ENCODE data around the gene KRT14.
"Not testable (repeated sequence)": the region's sequence is repeated elsewhere in the genome, so short reads cannot be mapped to it uniquely, and the experiment has no call there.

Gene KRT14

DNA sequence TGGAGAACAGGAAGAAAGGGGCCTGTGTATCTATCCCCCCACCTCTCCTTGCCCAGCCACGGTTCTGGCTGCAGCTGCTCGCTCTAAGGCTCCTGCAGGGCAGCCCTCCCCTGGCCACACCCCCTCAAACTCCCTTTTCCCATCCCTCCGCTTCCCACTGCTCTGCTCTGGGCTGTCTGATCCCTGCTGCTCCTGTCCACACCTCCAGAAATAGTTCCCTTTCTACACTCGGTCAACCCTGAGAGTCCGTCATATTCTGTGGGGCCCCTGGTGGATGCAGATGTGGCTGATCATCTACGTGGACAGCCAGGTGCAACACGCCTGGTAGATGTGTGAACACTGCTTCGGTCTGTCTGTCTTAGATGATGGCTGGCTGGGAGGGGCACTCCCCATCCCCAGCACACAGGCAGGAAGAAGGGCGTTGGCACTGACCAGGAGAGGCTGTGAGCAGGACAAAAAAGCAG lies 39.3 kb downstream of the KRT14 start:
- DNase-seq (ENCODE audit: low spot score): no peak

DNA sequence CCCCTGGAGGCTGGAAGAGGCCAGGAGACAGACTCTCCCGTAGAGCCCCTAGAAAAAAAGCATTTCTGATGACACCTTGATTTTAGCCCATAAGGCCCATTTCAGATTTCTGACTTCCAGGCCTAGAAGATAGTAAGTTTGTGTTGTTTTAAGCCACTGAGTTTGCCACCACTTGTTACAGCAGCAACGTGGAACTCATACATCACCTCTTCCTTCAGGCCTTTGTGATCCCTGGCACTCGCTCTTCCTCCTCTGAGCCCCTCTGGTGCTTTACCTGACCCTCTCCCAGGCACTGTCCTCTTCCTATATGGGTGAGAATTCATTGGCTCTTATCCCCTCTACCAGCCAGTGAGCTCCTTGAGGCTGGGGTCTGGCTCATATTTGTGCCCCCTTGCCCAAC lies 39.9 kb downstream of the KRT14 start:
- no peak for DNase-seq (ENCODE audit: low spot score)

DNA sequence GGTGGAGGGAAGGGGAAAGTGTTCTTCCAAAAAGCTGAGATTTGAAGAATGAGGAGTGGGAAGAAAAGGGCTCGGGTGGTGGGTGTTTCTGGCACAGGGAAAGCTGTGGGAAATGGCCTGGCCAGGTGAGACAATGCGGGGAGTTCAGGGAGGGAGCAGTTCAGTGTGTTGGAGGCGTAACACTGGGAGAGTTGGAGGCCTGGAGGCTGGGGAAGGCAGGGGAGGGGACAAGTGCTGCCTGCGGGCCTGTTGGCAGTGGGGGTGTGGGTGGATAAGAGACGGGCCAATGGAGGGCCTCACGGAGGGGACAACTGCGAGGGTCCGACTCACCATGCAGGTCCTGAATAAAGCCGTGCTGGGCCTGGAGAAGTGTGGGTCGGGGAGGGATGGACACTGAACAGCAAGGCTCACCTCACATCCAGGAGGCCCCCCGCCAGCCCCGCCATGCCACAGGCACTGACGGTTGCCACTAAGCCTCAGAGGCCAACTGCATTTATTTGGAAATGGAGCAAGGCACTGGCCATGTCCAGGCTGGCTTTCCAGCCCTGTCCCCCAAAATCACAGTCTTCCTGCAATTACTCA lies 40.8 kb downstream of the KRT14 start:
- DNase-seq (ENCODE audit: low spot score): no peak

DNA sequence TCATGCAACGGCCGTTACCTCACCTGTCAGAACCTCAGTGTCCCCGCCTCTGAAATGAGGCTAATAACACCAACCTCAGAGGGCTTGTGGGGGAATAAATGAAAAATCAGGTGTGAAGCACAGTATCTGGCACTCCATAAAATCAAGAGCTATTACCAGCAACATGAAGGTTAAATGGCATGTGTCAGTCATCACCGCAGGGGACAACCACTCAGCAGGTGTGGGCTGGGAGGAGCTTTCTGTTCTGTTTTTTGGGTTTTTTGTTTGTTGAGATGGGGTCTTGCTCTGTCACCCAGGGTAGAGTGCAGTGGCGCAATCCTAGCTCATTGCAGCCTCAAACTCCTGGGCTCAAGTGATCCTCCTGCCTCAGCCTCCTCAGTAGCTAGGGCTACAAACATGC lies 41.8 kb downstream of the KRT14 start:
- DNase-seq (ENCODE audit: low spot score): no peak

DNA sequence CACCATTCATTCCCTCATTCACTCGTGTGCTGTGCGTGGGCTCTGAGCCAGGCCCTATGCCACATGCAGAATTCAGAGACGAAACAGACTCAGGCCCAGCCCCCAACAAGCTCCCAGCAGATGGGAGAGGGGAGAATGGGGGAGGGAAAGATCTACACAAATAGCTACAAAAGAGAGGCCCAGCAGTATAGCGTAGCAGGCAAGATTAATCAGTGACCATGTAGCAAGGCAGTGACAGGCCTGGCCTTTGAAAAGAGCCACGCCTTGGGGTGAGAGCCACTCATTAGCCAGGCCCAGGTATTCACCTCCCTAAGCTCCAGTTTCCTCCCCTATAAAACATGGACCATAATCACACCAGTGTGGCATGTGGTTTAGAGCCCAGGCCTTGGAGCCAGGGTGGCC lies 42.2 kb downstream of the KRT14 start:
- no peak for DNase-seq (ENCODE audit: low spot score)

GRCh38 chr17:41542786-41543185 lies 43.9 kb downstream of the KRT14 start:
- not testable (repeated sequence) for DNase-seq (ENCODE audit: low spot score)

DNA sequence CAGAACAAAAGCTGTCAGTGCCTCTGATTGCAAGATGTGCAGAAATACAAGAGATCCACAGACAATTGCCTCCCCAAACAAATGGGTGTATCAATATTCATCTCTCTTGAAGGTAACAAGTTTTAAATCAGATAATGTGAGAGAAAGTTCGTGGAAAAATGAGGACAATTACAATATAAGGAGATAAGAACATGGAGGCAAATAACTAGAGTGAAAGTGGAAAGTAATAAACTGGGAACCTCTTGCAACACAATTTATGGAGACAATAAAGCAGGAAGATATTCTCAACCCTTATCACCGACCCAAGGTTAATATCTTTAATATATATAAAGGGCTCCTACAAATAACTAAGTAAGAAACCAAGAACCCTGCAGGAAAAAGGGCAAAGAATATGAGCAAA lies 44.3 kb downstream of the KRT14 start:
- no peak for DNase-seq (ENCODE audit: low spot score)

- no peak for DNase-seq (ENCODE audit: low spot score)
Measured at GRCh38 chr17:41540921-41541625, 45.6 kb downstream of the KRT14 start.

GRCh38 chr17:41539979-41540701 lies 46.6 kb downstream of the KRT14 start:
- DNase-seq (ENCODE audit: low spot score): no peak

DNA sequence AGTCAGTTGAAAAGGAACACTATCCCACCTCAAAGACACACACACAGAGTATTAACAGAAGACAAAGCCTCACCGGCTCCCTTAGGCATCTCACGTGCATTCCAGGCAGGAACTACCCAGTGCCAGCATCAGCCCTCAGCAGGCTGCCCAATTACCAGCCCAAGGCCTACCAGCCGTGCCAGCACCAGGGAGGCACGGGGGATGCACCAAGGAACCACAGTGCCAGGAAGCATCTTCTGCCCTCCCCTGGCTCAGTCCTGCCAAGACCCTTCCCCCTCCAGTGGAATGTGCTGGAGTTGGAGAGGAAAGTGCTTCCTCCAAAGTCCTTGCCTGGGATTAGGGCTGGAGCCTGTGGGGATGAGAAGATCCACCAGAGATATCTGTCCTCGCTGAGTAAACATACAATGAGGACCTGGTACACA lies 47.6 kb downstream of the KRT14 start:
- no peak for DNase-seq (ENCODE audit: low spot score)

GRCh38 chr17:41538565-41538991 lies 48.1 kb downstream of the KRT14 start:
- DNase-seq (ENCODE audit: low spot score): no peak

- no peak for DNase-seq (ENCODE audit: low spot score)
Measured at GRCh38 chr17:41537990-41538389, 48.7 kb downstream of the KRT14 start.

GRCh38 chr17:41537614-41537954 lies 49.1 kb downstream of the KRT14 start:
- DNase-seq (ENCODE audit: low spot score): no peak

DNA sequence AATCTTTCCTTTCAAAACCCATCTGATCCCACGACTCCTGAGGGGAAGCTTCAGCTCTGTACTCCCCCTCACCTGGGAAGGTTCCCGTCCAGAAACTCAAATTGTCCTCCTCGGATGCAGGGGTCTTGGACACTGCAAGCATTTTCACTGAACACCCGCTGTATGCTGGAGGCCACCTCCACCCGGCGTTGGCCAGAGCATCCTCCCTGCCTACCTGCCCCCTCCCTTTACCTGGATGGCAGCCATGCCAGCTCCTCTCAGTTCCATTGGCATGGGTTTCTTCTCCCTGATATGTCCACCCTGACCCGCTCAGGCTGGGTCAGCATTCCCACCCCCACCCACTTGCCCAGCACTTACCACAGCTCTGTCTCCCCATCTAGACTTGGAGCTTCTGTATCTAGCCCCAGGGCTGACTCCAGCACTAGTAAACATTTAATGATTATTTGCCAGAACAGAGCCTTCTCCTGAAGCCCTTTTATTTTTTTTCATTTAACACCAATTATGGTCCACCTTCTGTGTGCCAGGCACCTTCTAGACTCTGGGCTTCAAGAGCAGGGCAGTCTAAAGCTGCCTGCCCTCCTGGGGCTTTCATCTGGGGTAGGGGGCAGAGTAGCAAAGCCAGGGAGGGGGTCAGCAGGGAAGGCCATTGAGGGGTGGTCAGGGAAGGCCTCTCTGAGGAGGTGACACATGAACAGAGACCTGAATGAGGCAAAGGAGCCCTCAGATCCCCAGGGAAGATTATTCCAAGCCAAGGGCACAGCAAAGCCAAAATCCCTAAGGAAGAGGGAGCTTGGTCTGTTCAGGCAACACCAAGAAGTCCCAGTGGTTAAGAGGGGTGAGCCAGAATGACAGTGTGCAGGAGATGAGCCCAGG lies 49.7 kb downstream of the KRT14 start:
- no peak for DNase-seq (ENCODE audit: low spot score)

GRCh38 chr17:41535764-41536481 lies 50.8 kb downstream of the KRT14 start:
- no peak for DNase-seq (ENCODE audit: low spot score)

DNA sequence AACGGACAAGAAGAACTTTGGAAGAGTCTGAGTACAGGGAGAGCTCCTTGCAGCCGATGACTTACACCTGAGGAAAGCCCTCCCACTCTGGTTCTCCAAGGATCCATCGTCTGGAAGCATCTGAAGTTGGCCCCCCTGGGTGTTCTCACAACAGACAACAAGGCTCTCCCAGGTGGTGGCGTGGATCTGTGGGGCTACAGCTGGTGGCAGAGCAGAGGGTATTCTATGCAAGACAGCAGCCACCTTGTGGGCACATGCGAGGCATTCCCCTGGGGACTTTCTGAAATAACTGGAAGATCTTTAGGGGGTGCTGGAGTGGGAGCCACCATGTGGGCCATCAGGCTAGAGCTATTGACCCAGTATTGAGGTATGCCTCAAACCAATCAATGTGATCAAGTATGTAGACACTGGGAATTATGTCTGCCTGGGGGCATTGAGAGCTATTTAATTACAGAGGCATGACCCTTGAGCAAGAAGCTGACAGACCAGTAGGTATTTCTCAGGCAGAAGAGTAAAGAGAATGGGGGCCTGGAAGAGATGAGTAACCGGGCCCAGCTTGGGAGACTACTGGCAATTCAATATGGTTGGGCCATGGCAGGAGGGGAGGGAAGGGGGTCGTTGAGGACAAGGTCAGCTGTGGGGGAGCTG lies 51.7 kb downstream of the KRT14 start:
- no peak for DNase-seq (ENCODE audit: low spot score)

DNA sequence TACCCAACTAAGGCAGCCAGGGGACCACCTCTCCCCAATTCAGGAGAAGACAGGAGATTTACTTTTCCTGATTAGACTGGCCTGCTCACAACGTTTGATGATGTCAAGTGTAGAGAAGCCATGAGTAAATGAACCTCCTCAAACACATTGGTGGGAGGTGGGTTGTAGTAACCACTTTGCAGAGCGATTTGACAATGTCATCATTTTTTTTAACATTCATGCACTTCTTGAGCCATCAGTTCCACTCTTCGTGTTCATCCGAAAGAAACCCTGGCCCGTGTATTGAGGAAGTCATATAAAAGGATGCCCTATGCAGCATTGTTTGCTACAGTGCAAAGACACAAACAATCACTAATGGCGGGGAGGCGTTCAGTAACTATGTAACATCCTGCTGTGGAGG lies 53.1 kb downstream of the KRT14 start:
- DNase-seq (ENCODE audit: low spot score): no peak

DNA sequence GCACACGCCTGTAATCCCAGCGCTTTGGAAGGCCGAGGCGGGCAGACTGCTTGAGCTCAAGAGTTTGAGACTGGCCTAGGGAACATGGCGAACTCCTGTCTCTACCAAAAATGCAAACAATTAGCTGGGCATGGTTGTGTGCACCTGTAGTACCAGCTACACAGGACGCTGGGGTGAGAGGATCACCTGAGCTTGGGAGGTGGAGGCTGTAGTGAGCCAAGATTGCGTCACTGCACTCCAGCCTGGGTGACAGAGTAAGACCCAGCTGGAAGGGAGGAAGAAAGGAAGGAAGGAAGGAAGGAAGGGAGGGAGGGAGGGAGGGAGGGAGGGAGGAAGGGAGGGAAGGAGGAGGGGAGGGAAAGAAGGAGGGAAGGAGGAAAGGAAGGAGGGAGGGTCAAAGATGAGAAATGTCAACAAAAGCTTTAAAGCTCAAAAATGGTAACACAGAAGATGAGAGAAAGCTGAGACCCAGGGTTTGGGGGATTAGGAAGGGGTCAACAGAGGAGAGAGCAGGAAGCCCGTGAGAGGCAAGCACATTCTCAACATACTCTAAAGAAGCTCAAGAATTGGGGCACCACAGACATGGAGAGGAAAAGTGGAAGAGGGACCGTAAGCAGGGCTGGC lies 53.6 kb downstream of the KRT14 start:
- DNase-seq (ENCODE audit: low spot score): no peak

Data from hematopoietic multipotent progenitor cell treated with erythropoietin and hydrocortisone succinate and interleukin-3 and kit ligand, for 15 days (in vitro differentiated cells).